SK-N-DZ (cell line): Measurements from ENCODE around the gene ACTR1B.
"Not testable (repeated sequence)": the region's sequence is repeated elsewhere in the genome, so short reads cannot be mapped to it uniquely, and the experiment has no call there.

Source experiments
- DNase-seq: peaks from one replicate; pipeline ENCODE4 v3.0.0-alpha.2; 2015; ENCODE audit warnings: low spot score

The ACTR1B gene

DNA sequence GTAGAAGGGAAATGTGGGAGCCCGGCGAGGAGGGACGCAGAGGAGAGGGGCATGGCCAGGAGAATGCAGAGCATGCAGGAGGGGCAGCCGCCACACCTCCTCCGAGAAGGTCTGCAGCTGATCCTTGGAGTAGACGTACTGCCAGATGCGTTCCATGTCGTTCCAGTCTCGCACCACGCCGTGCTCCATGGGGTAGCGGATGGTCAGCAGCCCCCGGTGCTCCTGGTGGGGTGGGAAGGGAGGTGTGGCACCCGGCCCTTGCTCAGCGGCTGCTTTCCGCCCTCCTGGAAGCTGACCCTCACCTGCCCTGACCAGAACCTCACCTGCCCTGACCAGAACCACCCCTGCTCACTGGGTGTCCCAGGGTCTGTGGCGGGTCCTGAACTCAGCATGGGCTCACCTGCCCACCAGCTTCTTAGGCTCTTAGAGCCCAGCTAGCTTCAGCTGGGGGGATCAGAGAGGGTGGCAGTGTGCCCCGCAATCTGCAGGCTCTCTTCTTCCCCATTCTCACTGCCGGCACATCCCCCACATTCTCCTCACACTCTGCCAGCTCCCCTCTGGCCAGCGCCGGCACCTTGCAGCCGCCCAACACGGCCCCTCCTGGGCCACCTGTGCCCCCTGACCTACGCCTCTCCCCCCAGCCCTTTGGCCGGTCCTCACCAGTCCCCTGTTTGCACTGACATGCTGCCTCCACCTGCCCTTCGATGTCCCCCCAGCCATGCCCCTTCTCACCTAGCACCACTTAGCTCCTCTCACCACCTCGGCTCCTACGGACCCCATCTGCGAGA, 4.4 kb downstream of the ACTR1B start:
- DNase-seq: no peak

DNA sequence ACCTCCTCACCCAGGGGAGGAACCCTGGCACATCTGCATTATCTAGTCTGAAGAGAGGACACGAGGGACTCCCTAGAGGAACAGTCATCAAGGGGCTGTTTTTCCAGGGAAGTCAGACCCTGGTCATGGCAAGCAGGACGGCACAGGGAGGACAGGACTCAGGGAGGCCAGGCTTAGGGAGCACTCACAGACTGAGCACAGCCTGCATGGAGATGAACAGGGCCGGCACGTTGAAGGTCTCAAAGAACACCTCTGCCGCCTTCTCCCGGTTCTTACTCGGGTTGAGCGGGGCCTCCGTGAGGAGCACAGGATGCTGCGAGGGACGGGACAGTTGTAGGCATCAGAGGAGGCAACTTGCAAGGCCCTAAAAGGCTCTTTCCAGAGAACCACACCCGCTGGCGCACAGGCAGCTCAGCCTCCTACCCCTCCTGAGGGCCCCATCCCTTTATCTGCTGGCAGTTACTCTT, 5.1 kb downstream of the ACTR1B start:
- no peak for DNase-seq

DNA sequence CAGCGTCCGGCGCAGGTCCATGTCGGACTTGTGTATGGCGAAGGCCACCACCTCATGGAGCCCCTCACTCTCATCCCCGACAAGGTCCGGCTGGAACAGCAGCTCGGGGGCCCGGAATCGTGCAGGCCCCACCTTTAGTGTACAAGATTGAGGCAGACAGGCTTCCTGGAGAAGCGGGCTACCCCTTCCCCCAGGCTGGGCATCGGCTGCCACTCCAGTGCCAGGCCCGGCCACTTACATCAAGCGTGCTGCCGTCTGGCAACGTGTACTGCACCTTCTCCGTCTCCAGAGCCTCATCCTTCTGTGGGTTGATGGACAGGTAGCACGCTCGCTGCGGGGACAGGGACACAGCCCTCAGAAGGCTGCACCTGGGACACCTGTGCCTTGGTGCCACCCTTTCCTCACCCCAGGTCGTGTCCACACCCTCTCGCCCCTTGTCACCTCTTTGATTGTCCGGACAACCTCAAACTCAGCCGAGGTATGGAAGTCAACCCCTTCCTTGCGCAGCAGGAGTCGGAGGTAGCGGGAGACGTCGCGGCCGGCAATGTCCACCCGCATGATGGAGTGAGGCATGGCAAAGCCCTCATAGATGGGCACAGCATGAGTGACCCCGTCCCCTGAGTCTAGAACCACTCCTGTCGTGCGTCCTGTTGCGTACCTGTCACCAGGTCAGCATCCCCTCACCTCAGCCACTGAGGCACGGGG, 5.7 kb downstream of the ACTR1B start:
- no peak for DNase-seq

DNA sequence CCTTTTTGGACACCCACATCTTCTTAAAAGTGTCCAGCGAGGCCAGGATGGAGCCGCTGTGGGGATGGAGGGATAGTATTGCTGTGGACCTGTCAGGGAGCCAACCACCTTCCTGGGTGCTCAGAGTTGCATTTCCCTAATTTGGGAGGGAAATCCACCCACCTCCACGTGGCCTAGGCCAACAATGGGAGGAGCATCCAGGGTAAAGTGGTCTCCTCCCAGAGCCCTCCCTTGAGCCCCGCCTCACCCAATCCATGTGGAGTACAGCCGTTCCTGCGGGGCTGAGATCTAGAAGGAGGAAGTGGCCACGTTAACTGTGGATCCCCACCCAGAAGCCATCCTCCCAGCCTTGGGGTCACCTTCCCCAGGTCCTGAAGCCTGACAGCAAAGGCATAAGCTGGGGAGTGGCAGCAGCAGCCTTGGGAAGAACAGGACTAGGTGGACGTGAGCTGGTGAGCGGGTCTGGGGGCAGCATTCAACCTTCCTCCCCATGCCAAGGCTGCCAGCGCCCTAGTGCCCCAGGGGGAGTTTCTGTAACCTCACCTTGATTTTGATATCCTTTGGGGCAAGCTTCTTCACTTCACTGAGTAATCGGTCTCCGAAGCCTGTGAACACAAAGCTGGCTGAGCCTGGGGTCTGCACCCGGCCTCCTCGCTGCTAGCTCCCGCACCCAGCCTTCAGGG, 6.8 kb downstream of the ACTR1B start:
- no peak for DNase-seq

DNA sequence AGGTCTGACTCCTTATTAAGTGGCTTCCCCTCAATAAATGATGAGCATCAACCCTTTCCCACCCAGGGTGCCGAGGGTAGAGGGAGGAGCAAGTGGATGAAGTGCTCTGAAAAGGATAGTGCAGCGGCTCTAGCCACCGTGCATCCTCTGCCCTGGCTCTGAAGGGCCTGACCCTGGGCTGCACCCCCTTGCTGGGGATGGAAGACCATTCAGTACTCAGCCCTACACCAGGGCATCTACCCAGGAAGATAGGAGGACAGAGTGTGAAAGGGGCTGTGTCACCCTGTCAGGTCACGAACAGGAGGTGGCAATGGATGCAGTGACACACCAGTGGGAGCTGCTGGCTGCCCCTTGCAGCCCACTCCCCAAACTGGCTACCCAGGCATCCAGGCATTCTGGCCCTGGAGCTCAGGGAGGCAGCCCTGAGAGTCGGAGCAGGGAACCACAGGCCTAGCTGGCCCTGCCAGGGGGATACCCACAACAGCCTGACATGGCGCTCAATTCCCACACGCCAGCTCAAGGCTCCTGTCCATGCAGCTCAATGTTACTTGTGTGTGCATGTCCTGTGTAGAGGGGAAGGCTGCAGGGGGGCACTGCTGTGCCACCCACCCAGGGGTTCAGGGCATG, 7.6 kb downstream of the ACTR1B start:
- DNase-seq: no peak

DNA sequence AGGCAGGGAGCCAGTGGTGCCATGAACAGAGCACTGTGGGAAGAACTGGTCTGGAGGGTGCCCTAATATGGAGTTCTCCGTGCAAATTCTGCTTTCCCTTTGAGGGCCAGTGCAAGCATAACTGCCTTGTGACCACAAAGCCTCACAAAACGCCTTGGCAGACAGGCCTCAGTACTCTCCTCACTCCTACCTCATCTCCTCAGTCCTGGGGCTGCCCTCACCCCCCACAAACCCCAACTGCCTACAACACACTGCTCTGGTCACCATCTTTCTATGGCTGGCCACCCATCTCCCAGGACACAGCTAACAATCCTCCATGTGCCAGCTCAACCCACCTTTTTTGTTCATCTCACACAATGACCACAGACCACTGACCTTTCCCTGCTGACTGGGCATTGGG, 9.1 kb downstream of the ACTR1B start:
- DNase-seq: no peak

DNA sequence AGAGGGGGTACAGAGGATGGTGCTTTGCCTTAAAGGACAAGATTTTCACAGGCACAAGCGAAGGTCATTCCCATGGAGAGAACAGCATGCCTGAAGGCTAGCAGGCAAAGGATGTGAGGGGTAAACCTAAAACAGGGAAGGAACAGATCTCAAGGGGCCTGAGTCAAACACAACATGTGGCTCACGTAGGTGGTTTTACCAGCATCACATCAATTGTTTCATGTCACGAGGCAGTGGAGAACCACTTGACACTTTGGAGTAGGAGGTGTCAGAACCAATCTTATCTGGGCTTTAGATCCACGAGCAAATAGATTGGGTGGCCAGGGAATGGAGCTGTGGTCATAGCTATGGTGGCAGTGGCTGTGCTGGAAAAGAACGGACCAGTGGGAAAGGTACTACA, 9.5 kb downstream of the ACTR1B start:
- no peak for DNase-seq

DNA sequence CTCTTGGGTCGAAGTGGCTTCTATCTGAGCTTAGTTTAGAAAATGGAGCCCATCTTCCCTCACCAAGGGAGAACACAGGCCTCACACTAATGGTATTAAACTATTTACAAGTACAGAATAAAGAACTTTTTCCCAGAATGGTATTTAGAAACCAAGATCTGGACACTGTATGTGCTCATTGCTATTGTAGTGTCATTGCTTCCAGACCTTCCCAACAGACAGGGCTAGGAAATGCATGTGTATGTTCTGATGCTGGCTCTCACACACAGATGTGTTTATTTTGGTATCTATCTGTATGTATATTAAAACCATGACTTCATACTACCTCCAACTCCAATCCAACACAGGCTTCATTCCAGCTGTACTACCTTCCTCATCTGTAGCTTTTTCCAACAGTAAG, 10.0 kb downstream of the ACTR1B start:
- DNase-seq: no peak

DNA sequence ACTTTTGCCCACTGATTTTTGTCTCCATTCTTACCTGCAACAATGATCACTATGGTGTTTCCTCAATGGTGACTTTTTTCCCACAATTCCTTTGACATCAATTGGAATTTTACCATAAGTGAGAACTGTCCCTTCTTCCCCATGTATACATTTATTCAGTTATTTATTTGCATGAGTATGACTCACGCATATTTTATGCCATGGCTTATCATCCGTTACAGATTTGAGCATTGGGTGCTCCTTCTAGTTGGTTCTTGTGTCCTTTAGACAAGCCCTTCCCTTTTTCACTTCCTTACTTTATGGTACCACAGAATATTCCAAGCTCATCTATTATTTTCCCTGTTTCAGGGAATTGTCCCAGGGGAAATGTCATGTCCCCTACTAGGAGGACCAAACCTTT, 10.4 kb downstream of the ACTR1B start:
- no peak for DNase-seq

DNA sequence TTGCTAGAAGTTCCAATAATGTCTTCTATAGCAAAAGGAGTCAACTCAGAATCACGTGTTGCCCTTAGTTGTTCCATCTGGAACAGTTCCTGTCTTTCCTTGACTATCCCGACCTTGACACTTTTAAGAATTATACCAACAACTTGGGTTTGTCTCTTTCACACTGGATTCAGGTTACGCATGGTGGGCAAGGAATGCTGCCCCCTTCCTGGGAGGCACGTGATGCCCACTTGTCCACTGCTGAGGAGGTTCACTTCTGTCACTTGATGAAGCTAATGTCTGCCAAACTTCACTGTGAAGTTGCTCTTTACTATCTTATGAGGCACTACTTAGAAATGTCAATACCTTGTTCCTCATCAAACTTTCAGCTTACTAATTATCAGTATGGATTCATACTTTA, 12.7 kb downstream of the ACTR1B start:
- no peak for DNase-seq

DNA sequence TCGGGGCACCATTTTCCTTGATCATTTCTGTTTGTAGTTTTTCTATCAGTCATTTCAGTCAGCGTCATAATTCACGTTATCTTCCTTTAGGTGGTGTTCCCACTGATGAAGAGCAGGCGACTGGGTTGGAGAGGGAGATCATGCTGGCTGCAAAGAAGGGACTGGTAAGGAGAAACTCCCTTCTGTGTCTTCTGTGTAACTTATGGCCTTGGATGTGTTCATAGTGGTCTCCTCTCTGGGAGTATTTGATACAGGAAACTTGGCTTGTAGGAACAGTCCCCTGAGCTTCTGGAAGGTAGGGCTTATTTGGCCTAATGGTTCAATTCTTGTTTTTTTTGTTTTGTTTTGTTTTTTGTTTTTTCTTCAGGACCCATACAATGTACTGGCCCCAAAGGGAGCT, 16.9 kb downstream of the ACTR1B start:
- no peak for DNase-seq

DNA sequence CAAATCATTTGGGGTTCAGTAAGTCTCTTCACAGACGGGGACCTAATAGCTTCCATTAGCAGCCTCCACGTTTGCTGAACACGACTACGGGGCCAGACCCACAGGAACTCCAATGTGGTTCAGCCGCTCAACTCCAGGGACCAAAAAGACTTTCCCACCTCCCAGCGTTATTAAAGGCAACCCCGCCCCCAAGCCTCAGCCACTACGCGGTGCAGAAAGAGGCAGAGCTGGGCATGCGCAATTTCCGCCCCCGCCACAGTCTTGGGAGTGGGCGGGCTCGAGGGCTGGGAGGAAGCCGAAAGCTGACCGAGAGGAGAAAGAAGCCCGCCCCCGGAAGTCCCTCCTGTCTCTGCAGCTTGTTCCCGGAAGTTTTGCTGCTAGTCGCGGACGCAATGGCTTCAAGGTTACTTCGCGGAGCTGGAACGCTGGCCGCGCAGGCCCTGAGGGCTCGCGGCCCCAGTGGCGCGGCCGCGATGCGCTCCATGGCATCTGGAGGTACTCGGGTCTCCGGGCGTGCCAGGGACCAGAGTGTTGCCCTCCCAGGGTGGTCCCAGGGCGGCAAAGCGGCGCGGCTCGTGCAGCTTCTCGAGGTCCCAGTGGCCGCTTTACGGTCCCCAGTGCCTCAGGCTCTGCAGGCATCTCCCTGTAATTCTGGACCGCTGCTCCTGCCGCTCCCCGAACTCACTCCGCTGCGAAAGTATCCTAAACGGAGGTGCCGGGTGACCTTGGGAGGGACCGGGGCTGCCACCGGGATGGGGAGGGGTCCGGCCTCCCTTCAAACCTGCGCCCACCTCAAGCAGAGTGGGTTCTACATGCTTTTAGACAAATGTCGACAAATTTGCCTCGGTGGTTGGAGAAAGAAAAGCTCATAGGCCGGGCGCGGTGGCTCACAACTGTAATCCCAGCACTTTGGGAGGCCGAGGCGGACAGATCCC, 17.9 kb downstream of the ACTR1B start, which contains the start of gene COX5B:
TSS of gene COX5B (plus strand) at position 368 of the 935 bp plus-strand sequence. CDS start at position 393, 25 bp downstream.
- peak; percentile 97 for DNase-seq

DNA sequence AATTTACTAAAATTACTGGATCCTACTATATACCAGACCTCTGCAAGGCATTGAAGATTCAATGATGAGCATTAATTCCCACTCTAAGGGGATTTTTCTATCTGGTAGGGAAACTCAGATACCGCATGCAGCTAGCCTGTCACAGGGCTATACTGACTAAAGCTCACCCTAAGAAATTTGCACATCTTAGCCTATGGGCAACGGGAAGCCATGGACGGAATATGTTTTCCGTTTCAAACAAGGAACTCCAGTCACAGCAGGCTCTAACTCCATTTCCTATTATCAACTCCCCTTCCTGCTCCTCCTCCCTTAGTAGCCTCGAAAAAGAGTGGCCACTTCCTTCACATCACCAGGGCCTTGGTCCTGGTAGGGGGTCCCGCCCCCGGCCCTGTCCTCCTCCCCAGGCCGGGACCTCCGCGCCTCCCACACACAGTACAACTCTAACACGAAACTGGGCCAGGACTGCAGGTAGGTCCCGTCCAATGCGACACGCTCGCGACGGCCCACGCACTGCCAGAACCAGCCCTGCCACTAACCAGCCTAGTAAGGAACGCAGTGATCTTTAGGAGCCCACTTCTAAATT, 18.6 kb downstream of the ACTR1B start:
- DNase-seq: peak; percentile 35

DNA sequence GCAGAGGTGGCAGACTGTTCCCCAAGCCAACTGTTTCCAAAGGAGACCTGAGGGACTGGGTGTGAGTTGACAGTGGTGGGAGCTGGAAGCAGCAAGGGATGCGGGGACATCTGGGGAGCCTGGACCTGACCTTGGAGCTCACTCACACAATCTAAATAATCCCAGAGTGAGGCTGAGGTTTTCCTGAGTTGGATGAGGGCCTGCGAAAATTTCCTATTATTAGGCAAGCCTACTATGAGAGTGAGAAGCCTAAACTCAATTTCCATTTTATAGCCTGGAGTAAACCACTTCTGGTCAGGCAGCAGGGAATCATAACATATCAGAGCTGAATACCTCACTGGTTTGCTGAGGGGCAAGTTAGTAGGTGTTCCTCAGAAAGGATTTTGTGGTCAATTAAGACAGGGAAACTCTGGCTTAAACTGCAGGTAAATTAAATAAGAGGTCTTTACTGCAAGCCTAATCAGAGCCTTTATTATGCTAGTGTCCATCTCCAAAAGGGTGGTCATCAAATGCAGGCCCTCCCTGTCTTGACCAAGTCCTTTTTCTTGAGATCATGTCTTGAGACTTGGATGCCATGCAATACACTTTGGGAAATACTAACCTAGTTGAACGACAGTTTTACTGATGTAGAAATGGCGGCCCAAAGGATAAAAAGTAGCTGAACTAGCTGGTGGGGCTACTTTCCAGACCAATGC, 19.7 kb downstream of the ACTR1B start:
- no peak for DNase-seq

DNA sequence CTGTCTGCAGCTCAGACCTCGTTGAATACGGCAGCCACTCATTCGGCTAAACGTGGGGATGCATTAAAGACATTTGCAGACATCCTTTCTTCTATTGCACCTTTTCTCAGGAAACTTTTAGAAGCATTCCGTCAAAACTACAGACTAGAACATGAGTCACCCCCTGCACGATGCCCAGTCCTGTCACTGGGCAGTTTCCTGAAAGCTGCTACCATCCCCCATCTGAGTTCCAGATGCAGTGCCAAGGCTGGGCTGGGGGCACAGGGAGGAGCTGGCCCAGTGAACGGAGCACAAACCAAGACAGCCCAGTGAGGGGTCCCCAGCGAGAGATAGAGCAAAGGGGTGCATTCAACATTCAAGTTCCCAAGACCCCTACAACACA, 37.8 kb downstream of the ACTR1B start:
- not testable (repeated sequence) for DNase-seq

DNA sequence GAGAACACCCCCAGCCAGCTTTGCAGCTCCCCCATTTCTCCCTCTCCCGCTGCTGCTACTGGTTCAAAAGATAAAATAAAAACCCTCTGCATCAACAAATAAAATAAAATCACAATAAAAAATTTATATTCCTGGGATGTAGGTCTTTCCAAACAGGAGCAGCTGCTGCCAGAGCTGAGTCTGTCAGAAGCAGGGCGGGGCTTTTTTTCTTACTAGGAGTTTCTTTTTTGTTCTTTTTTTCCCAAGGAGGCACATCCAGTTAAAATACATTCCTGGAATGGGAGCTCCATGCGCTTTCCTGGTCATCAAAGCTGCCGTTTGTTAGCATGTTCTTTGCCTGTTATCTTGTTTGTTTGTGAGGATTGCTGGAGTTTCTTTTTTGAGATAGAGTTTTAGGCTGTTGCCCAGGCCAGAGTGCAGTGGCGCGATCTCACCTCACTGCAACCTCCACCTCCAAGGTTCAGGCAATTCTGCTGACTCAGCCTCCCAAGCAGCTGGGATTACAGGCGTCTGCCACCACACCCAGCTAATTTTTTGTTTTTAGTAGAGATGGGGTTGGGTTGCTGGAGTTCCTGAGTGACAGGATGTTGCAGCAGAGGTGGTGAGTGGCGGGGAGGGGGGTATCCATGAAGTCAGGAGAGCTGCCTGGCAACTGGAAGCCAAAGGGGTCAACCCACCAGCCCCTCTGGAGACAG, 38.3 kb downstream of the ACTR1B start:
- DNase-seq: not testable (repeated sequence)

DNA sequence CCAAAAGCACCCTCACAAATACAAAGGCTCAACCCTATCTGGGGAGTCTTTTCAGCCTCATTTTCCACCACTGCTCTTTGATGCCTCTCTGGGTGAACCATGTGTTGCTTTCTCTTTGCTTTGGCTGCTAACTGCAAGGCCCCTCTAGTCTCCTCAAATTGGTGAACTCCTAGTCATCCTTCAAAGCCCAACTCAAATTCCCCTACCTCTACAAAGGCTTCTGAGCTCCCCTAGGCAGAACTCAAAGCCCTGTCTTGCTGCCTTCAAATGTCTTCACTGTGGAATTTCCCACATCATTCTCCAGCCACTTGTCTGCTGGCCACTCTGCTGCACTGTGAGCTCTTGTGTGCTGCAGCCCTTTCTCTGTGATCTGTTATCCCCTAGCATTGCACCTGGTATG, 40.9 kb downstream of the ACTR1B start:
- not testable (repeated sequence) for DNase-seq

DNA sequence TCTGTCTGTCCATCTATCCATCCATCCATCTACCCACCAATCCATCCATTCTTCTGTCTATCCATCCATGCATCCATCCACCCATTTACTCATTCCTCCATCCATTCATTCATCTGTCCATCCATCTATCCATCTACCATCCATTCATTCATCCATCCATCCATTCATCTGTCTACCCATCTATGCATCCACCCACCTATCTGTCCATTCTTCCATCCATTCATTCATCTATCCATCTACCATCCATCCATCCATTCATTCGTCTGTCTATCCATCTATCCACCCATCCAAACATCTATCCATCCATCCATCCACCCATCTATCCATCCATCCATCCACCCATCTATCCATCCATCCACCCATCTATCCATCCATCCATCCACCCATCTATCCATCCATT, 43.4 kb downstream of the ACTR1B start:
- DNase-seq: not testable (repeated sequence)
